HepG2 (cell line): ENCODE measurements around the gene UBR7. TPM values are rescaled to one million over a fixed set of nuclear protein-coding genes. Genes with fewer than 3 reads are reported as not detected.

Experiments used
- AGO2 ChIP-seq: fragments of 200-400 bp; formaldehyde crosslinking; optimal IDR thresholded peaks from 2 replicates; pipeline ENCODE3; 2017; ENCODE audit warnings: mild to moderate bottlenecking, low read depth, low read length, moderate library complexity
- CAMTA2 ChIP-seq: sonication (generic); formaldehyde crosslinking; IDR thresholded peaks from 2 replicates; pipeline ENCODE4 v1.4.0; 2020; ENCODE audit warnings: mild to moderate bottlenecking, missing genetic modification reagents, borderline replicate concordance
- EEA1 ChIP-seq: sonication (generic); formaldehyde crosslinking; IDR thresholded peaks from 2 replicates; pipeline ENCODE4 v1.5.1; 2020; ENCODE audit warnings: mild to moderate bottlenecking, missing genetic modification reagents, borderline replicate concordance
- HDAC2 ChIP-seq: sonication (generic); formaldehyde crosslinking; IDR thresholded peaks from 2 replicates; pipeline ENCODE4 v1.4.0; 2020; ENCODE audit warnings: missing genetic modification reagents
- HMGA1 ChIP-seq: sonication (generic); formaldehyde crosslinking; conservative IDR thresholded peaks from 2 replicates; pipeline ENCODE4 v1.4.0; 2020; ENCODE audit warnings: missing genetic modification reagents
- HNF4A ChIP-seq: sonication (generic); formaldehyde crosslinking; IDR thresholded peaks from 2 replicates; pipeline ENCODE4 v1.4.0; 2020; ENCODE audit warnings: missing genetic modification reagents
- NCOA2 ChIP-seq: sonication (generic); formaldehyde crosslinking; IDR thresholded peaks from 2 replicates; pipeline ENCODE4 v1.8.0; 2022; ENCODE audit warnings: inconsistent platforms
- RFX1 ChIP-seq: fragments of 450-650 bp; IDR thresholded peaks from 2 replicates; pipeline ENCODE4 v1.6.1; 2017
- SMAD3 ChIP-seq: sonication (generic); formaldehyde crosslinking; IDR thresholded peaks from 2 replicates; pipeline ENCODE4 v1.4.0; 2020; ENCODE audit warnings: missing genetic modification reagents
- U2AF1 ChIP-seq: fragments of 200-400 bp; formaldehyde crosslinking; optimal IDR thresholded peaks from 2 replicates; pipeline ENCODE3; 2017; ENCODE audit warnings: mild to moderate bottlenecking, low read depth, low read length
- U2AF2 ChIP-seq: fragments of 200-400 bp; formaldehyde crosslinking; IDR thresholded peaks from 2 replicates; pipeline ENCODE4 v1.6.1; 2017; ENCODE audit warnings: low read depth, mild to moderate bottlenecking, low read length
- ZBTB38 ChIP-seq: sonication (generic); formaldehyde crosslinking; IDR thresholded peaks from 2 replicates; pipeline ENCODE4 v1.5.1; 2020; ENCODE audit warnings: mild to moderate bottlenecking, missing genetic modification reagents
- ZNF12 ChIP-seq: sonication (generic); formaldehyde crosslinking; IDR thresholded peaks from 2 replicates; pipeline ENCODE4 v1.5.0; 2020; ENCODE audit warnings: missing genetic modification reagents
- ZNF564 ChIP-seq: sonication (generic); formaldehyde crosslinking; IDR thresholded peaks from 2 replicates; pipeline ENCODE4 v1.8.1; 2023; ENCODE audit warnings: mild to moderate bottlenecking, missing genetic modification reagents
- polyA plus RNA-seq, 8 experiments: library from polyadenylated mRNA; depleted of rRNA in 3 of 8; stranded (reverse) in 7 of 8; unstranded in 1 of 8; fragments of >200 nt; fragmentation: Illumina TruSeq in 4 of 8; extraction: Trizol in 4 of 8; gene quantifications; 2 replicates each; pipeline versions ENCODE4 v1.2.1 to v1.2.3, GENCODE V29; 2011 to 2016; ENCODE audit warnings: low read depth in 4 of 8, missing spikeins in 1 of 8, mixed read lengths in 1 of 8; ENCODE audit not compliant: insufficient read depth in 1 of 8
- total RNA-seq, 5 experiments: library from RNA; depleted of rRNA; stranded (reverse); fragments of >200 nt; fragmentation: Illumina TruSeq; extraction: Trizol; gene quantifications; 2 replicates each; pipeline ENCODE4 v1.2.3, GENCODE V29; 2016; ENCODE audit warnings: low read depth in 1 of 5
- TF ChIP-seq, protein P1 (sequence below): IDR thresholded peaks from 2 replicates; pipeline ENCODE4 v1.6.1; 2016; ENCODE audit warnings: missing genetic modification reagents, missing compliant biosample characterization
- TF ChIP-seq, protein P2 (sequence below): sonication (generic); formaldehyde crosslinking; IDR thresholded peaks from 2 replicates; pipeline ENCODE4 v1.5.1; 2020; ENCODE audit warnings: missing genetic modification reagents, mild to moderate bottlenecking, borderline replicate concordance
- TF ChIP-seq, protein P3 (sequence below): IDR thresholded peaks from 2 replicates; pipeline ENCODE4 v1.6.1; 2016; ENCODE audit warnings: missing compliant biosample characterization, missing genetic modification reagents, borderline replicate concordance
- TF ChIP-seq, protein P4 (sequence below): sonication (generic); formaldehyde crosslinking; IDR thresholded peaks from 2 replicates; pipeline ENCODE4 v1.5.1; 2020; ENCODE audit warnings: missing genetic modification reagents, mild to moderate bottlenecking, borderline replicate concordance
- TF ChIP-seq, protein P5 (sequence below): IDR thresholded peaks from 2 replicates; pipeline ENCODE4 v1.6.1; 2012; ENCODE audit warnings: low read length, improper control_type of control experiment
- TF ChIP-seq, protein P6 (sequence below): IDR thresholded peaks from 2 replicates; pipeline ENCODE4 v1.6.1; 2012; ENCODE audit warnings: low read depth, low read length, improper control_type of control experiment

UBR7 gene
- total and polyA plus RNA-seq, 2 of the 13 experiments (the other 11 are each of a cell fraction or from before 2014, with no cell fraction given): 11.0 to 19.7 TPM

DNA sequence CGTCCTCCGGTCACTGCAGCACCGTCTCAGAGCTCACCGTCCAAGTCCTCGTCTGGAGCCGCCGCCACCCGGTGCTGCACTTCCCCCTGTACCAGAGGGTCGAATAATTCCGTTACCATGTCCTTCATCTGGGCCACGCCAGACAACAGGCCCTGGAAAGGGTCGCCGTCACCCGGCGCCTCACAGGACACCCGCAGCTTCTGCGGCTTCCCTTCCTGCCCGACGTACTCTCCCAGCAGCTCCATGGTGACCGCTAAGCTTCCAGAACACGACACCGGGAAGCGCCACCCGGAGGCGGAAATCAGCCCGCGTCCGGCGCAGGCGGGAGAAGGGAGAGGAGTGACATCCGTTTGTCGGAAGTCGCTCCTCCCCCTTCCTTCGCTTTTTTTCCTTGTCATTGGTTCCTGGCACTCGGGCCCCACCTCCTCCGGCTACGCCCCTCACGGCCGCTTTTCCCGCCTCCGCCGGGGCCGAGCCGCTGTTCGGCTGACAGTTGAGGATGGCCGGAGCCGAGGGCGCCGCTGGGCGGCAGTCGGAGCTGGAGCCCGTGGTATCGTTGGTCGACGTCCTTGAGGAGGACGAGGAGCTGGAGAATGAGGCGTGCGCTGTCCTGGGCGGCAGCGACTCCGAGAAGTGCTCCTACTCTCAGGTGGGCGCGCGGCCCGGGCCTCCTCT lies at the start of gene UBR7, which contains the start of gene GON7 (continued):
- TF ChIP-seq, protein P1, sequence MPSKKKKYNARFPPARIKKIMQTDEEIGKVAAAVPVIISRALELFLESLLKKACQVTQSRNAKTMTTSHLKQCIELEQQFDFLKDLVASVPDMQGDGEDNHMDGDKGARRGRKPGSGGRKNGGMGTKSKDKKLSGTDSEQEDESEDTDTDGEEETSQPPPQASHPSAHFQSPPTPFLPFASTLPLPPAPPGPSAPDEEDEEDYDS (CRISPR knock-in tag): peak; percentile 71
- TF ChIP-seq HMGA1 (no peak), NCOA2 (no peak; the same call in 1 of the 2 replicates), CAMTA2 (CRISPR knock-in tag) (no peak), HDAC2 (peak; percentile 70), SMAD3 (CRISPR knock-in tag) (peak; percentile 20; the same call in 1 of the 2 replicates), ZNF12 (CRISPR knock-in tag) (0 out of 2 replicates have a peak, but pooled peaks have one; percentile 21), U2AF2 (no peak), RFX1 (peak; percentile 70; the same call in 1 of the 2 replicates), EEA1 (CRISPR knock-in tag) (peak; percentile 54; the same call in 1 of the 2 replicates), HNF4A (CRISPR knock-in tag) (no peak), U2AF1 (no peak), ZNF564 (CRISPR knock-in tag) (no peak; the same call in 1 of the 2 replicates), ZBTB38 (CRISPR knock-in tag) (peak; percentile 77), AGO2 (peak; percentile 64)
- TF ChIP-seq, protein P2, sequence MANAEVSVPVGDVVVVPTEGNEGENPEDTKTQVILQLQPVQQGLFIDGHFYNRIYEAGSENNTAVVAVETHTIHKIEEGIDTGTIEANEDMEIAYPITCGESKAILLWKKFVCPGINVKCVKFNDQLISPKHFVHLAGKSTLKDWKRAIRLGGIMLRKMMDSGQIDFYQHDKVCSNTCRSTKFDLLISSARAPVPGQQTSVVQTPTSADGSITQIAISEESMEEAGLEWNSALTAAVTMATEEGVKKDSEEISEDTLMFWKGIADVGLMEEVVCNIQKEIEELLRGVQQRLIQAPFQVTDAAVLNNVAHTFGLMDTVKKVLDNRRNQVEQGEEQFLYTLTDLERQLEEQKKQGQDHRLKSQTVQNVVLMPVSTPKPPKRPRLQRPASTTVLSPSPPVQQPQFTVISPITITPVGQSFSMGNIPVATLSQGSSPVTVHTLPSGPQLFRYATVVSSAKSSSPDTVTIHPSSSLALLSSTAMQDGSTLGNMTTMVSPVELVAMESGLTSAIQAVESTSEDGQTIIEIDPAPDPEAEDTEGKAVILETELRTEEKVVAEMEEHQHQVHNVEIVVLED (CRISPR knock-in tag): peak; percentile 85
- TF ChIP-seq, protein P3, sequence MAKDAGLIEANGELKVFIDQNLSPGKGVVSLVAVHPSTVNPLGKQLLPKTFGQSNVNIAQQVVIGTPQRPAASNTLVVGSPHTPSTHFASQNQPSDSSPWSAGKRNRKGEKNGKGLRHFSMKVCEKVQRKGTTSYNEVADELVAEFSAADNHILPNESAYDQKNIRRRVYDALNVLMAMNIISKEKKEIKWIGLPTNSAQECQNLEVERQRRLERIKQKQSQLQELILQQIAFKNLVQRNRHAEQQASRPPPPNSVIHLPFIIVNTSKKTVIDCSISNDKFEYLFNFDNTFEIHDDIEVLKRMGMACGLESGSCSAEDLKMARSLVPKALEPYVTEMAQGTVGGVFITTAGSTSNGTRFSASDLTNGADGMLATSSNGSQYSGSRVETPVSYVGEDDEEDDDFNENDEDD (CRISPR knock-in tag): peak; percentile 98
- TF ChIP-seq, protein P4, sequence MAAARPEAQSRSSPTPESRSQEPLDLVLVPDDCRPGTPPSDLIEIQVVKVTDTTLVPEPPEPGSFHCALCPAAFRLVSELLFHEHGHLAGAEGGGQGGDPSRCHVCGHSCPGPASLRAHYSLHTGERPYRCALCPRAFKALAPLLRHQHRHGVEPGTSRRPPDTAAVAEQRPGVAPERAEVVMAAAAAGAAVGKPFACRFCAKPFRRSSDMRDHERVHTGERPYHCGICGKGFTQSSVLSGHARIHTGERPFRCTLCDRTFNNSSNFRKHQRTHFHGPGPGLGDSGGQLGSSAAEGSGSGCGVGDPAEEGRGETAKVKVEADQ (CRISPR knock-in tag): peak; percentile 77; the same call in 1 of the 2 replicates
- TF ChIP-seq, protein P5, sequence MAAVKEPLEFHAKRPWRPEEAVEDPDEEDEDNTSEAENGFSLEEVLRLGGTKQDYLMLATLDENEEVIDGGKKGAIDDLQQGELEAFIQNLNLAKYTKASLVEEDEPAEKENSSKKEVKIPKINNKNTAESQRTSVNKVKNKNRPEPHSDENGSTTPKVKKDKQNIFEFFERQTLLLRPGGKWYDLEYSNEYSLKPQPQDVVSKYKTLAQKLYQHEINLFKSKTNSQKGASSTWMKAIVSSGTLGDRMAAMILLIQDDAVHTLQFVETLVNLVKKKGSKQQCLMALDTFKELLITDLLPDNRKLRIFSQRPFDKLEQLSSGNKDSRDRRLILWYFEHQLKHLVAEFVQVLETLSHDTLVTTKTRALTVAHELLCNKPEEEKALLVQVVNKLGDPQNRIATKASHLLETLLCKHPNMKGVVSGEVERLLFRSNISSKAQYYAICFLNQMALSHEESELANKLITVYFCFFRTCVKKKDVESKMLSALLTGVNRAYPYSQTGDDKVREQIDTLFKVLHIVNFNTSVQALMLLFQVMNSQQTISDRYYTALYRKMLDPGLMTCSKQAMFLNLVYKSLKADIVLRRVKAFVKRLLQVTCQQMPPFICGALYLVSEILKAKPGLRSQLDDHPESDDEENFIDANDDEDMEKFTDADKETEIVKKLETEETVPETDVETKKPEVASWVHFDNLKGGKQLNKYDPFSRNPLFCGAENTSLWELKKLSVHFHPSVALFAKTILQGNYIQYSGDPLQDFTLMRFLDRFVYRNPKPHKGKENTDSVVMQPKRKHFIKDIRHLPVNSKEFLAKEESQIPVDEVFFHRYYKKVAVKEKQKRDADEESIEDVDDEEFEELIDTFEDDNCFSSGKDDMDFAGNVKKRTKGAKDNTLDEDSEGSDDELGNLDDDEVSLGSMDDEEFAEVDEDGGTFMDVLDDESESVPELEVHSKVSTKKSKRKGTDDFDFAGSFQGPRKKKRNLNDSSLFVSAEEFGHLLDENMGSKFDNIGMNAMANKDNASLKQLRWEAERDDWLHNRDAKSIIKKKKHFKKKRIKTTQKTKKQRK: no peak
- TF ChIP-seq, protein P6, sequence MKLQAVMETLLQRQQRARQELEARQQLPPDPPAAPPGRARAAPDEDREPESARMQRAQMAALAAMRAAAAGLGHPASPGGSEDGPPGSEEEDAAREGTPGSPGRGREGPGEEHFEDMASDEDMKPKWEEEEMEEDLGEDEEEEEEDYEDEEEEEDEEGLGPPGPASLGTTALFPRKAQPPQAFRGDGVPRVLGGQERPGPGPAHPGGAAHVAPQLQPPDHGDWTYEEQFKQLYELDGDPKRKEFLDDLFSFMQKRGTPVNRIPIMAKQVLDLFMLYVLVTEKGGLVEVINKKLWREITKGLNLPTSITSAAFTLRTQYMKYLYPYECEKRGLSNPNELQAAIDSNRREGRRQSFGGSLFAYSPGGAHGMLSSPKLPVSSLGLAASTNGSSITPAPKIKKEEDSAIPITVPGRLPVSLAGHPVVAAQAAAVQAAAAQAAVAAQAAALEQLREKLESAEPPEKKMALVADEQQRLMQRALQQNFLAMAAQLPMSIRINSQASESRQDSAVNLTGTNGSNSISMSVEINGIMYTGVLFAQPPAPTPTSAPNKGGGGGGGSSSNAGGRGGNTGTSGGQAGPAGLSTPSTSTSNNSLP: no peak
